GM18519 (cell line): Measurements from ENCODE around the gene DNAJC4.

Experiments used
- ATAC-seq: cut with Tn5 transposase; IDR thresholded peaks from one replicate; pipeline ENCODE4 v1.9.1; 2021; ENCODE audit warnings: mild to moderate bottlenecking, moderate library complexity; ENCODE audit not compliant: unreplicated experiment, low FRiP score

Gene DNAJC4

DNA sequence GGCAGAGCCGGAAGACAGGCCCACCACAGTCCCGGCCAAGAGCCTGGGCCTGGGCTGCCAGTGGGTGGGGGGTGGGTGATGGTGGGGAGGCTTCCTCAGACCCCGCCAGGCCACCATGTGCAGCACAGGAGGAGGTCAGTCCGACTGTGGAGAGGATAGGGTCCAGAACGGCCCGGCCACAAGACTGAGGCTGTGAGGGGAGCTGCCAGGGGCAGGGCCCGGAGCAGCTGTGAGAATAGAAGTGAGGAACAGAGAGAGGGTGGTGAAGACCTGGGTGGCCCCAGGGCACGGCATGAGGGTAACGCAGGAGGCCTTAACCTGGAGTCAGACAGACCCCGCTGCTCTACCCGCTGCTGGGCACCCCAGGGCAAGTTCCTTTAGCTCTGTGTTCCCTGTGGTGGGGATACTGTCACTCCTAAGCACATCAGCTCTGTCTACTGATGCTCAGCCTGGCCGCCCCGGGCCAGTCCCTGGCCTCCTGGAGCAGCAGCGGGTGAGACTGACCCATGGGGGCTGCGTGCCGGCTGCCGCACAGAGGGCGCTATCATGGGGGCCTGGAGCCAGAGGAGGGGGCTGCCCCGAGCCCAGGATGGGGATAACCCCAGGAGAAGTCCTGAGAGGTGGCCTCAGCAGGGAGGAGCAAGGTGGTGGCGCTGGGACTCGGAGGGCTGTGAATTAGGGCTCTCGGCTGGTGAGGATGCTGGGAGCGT, 22.1 kb upstream of the DNAJC4 start:
- ATAC-seq = no peak

- ATAC-seq = no peak
These were observed 21.4 kb upstream of the DNAJC4 start for GRCh38 chr11:64208796-64209562.

- no peak for ATAC-seq
These were observed 20.8 kb upstream of the DNAJC4 start for GRCh38 chr11:64209563-64209843.

DNA sequence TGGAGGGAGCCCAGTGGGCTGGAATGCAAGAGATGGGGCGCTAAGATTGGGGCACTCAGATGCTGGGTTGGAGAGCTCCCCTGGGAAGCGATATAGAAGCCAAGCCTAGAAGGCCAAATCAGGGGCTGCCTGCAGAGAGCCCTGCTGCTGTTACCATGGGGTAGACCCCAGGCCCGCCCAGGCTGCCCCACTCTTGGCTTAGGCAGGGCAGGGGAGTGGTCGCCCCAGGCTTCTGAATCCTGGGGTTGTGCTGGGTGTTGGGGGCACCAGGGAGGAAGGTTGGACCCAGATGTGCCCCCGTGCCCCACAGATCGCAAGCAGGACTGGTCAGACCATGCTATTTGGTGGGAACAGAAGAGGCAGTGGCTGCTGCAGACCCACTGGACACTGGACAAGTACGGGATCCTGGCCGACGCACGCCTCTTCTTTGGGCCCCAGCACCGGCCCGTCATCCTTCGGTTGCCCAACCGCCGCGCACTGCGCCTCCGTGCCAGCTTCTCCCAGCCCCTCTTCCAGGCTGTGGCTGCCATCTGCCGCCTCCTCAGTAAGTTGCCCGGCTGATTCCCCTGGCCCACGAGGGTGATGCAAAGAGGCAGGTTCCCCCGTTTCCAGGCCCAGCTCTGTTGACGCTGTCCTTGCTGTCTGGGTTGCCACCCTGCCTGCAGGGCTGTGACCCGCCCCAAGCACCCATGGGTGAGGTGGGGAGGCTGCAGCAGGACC, 19.9 kb upstream of the DNAJC4 start:
- ATAC-seq = no peak

- no peak for ATAC-seq
These were observed 19.0 kb upstream of the DNAJC4 start for GRCh38 chr11:64211181-64211872.

DNA sequence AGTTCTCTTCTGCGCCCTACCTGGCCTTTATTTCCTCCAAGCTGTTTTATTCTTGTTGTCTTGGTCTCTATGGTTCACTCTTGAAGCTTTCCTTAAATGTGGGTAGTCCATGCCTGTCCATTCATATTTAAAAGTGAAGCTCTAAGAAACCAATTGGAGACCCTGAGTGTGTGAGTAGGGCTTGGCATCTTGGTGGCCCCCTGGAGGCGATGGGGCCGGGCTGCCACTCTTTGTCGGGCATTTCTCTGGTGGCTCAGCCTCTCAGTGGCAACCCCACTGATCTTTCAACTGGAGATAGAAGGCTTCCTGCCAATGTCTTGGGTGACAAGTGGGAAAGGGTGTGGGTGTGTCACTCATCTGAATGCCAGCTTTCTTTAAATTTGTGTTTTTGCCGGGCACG, 13.5 kb upstream of the DNAJC4 start:
- ATAC-seq = no peak

DNA sequence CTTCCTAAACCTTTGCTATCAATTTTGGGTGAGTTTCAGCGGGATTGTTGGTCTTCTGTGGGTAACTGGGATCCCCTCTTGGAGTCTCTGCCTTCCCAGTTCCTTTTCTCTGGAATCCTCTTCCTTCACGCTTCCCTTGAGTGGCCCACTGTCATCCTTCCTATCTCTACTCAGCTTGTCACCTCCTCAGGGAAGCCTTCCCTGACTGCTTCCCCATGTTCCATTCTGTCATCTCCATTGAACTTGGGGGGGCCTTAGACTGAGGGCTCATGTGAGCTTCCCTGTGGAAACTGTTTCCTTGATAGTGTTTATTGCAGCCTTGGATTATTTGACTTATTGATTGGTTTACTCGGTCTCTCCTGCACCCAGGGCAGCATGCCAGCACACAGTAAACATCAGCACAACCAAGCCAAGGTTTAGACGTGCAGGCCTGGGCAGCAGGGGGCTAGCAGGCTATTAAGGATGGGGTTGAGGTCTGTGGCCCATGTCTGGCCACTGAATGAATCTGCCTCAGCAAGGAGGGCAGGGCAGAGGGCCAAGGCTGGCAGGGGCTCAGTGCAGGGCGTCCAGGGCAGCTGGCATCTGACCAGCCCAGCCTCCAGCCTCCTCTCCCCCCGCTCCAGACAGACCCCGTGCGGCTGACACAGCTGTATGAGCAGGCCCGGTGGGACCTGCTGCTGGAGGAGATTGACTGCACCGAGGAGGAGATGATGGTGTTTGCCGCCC, 11.6 kb upstream of the DNAJC4 start:
- ATAC-seq = no peak

DNA sequence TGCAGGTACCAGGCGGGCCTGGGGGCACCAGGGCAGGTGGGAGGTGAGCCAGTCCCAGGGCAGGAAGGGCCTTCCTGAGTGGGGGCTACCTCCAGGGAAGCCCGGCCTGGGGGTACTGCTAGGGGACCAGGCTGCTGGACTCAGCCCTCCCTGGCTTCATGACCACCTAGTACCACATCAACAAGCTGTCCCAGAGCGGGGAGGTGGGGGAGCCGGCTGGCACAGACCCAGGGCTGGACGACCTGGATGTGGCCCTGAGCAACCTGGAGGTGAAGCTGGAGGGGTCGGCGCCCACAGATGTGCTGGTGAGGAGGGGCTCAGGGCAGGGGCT, 11.0 kb upstream of the DNAJC4 start:
- ATAC-seq = no peak

- no peak for ATAC-seq
These were observed 10.6 kb upstream of the DNAJC4 start for GRCh38 chr11:64219755-64220154.

GRCh38 chr11:64220271-64220670, 10.1 kb upstream of the DNAJC4 start:
- no peak for ATAC-seq

GRCh38 chr11:64220798-64221197, 9.6 kb upstream of the DNAJC4 start:
- ATAC-seq = no peak

DNA sequence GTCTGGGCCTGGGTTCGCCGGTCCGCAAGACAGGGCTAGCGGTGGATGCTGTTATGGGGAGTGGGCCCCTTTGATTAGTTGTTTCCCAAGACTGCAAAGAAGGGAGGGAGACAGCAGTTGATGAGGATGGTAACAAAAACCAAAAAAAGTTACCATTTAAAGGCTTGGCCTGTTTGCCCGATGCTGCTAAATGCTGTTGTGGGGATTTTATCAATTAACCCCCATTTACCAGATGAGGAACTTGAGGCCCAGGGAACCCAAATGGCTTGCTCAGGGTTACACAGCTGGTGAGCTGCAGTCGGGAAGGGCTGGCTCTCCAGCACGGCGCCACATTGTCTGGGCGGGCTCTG, 7.7 kb upstream of the DNAJC4 start:
- no peak for ATAC-seq

DNA sequence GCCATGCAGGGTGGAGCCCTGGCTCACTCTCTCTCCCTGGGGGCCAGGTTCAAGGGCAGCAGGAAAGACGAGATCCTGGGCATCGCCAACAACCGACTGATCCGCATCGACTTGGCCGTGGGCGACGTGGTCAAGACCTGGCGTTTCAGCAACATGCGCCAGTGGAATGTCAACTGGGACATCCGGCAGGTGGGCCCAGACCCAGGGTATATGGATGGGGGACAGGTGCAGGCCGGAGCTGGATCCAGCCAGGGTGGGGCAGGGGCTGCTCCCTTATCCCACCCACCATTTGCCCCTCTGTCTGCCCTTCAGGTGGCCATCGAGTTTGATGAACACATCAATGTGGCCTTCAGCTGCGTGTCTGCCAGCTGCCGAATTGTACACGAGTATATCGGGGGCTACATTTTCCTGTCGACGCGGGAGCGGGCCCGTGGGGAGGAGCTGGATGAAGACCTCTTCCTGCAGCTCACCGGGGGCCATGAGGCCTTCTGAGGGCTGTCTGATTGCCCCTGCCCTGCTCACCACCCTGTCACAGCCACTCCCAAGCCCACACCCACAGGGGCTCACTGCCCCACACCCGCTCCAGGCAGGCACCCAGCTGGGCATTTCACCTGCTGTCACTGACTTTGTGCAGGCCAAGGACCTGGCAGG, 7.2 kb upstream of the DNAJC4 start:
- ATAC-seq = no peak

DNA sequence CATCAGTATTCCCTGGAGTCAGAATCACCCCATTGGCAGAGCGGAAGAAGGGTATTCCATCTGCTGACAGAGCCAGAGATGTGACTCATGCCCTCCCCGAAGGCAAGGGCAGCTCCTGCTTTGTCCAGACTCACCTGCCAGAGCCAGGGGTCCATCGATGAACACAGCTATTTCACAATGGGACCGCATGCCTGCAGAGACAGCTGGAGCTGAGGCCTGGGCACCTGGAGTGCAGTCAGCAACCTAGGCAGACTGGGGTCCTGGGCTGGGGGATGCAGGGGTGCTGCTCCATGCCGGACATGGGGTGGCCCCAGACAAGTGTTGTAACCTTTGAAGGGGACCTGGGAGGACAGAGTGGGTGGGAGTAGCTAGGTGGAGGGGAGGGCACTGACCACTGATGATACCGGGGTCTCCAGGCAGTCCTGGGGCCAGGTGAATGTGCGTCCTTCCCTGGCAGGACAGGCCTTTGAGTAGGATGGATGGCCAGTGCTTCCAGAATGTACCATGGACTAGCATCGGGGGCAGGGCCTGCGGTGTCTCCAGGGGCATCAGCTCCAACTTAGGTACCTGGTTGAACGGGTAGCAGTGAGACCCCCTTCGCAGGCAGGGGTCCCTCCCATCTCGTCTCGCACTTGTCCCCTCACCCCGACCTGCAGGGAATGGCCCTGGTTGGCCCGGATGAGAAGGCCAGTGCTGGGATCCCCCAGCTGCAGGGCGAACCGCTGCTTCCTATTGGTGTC, 6.0 kb upstream of the DNAJC4 start:
- no peak for ATAC-seq

DNA sequence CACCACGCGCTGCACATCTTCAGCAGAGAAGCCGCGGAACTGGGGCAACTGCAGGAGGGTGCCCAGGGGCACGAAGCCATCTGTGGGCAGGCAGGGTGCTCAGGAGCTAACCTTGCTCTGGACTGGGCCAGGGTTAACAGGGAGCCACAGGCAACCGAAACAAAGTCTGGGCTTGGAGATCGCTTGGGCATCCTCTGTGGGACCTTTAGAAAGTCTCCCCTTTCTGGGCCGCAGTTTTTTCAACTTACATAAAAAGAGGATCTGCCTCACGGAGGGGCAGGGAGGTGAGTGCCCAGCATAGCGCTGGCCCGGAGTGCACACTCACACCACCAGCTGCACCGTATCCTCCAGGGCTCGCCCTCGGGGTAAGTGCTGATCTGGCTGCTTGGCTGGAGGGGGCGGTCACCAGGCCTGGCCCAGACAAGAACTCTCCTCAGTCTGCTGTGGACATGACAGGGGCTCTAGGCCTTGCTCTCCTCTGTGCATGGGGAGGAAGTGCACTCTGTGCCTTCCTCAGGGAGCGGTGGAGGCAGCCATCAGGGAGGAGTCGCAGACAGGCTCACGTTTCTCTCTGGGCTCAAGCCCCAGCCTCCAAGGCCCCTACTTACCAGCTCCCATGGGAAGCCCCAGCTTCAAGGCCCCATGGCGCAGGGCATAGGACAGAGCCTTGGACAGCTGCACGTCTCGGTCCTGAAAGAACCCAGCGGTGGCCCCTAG, 5.3 kb upstream of the DNAJC4 start:
- ATAC-seq = no peak

DNA sequence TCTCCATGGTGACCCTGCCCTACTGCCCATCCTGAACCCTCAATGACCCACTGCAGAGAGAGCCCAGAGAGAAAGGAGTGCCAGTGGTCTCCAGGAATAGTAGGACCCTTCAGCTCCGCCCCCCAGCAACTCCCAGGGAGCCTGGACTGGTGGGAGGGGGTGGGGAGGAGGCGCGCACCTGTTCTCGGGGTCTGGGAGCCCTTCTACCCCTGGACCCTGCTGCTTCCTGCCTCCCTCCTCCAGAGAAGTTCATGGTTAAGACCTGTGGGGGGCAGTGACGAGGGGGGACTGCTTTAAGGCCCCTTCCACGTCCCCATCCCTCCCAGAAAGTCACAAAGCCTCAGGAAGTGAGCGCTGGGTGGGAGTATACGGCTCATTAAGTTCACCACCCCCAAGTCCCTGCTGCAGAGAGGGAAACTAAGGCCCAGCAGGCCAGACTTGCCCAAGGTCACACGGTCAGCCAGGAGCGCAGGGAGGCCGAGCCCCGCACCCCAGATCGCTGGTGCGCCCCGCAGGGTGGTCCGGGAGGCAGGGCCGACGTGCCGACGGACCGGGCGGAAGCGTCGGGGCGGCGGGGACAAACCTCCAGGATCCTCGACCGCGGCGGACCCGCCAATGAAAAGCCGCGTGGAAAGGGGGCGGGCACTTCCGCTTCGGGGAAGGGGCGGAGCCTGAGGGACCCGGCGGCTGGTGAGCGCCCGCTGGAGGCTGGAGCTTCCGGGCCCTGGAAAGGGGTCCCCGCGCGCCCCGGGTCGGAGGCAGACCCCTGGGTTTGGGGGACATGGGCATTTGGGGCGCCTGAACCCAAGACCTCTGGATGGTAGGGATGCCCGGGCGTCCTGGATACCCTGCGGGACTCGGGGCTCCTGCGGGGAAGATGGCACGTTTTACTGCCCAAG, 4.5 kb upstream of the DNAJC4 start, which contains the start of the genes NUDT22 and TRPT1:
NUDT22 (plus strand) TSS at position 667 of the 899 bp plus-strand sequence. CDS start 379 bp downstream, outside the sequence.
TRPT1 (minus strand) TSS at position 579 of the 899 bp plus-strand sequence; CDS start at position 253, 326 bp downstream.
- ATAC-seq = no peak

DNA sequence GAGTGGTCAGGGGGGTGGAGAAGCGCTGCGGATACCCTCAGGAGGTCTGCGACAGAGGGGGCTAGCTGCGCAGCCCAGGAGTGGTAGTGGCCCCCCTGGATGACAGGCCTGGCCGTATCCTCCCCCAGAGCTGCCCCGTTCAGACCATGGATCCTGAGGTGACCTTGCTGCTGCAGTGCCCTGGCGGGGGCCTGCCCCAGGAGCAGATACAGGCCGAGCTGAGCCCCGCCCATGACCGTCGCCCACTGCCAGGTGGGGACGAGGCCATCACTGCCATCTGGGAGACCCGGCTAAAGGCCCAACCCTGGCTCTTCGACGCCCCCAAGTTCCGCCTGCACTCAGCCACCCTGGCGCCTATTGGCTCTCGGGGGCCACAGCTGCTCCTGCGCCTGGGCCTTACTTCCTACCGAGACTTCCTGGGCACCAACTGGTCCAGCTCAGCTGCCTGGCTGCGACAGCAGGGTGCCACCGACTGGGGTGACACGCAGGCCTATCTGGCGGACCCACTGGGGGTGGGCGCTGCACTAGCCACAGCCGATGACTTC, 3.8 kb upstream of the DNAJC4 start:
- ATAC-seq = no peak
